Ishikawa (cell line): ENCODE data around the gene HOXA3.

Experiments used
- EGR1 ChIP-seq: IDR thresholded peaks from 2 replicates; pipeline ENCODE4 v1.6.1; 2012
- EP300 ChIP-seq: IDR thresholded peaks from 2 replicates; pipeline ENCODE4 v1.6.1; 2012; ENCODE audit warnings: borderline replicate concordance

- TF ChIP-seq EP300 (no peak), EGR1 (no peak)
Measured at GRCh38 chr7:27191833-27192545, 39.6 kb upstream of the HOXA3 start.
